Neural cell (in vitro differentiated cells): ENCODE results near the gene NCR2.

Source experiments
- CTCF ChIP-seq: fragments of 450-650 bp; IDR thresholded peaks from 2 replicates; pipeline ENCODE4 v1.5.1; 2014; ENCODE audit warnings: antibody characterized with exemption, mild to moderate bottlenecking, moderate library complexity; ENCODE audit not compliant: poor library complexity, severe bottlenecking
- EP300 ChIP-seq: fragments of 450-650 bp; conservative IDR thresholded peaks from 2 replicates; pipeline ENCODE4 v1.6.1; 2014; ENCODE audit warnings: antibody characterized with exemption, mild to moderate bottlenecking, moderate library complexity; ENCODE audit not compliant: poor library complexity, severe bottlenecking
- EZH2 ChIP-seq: fragments of 200-600, 300-800 bp; shearing (Covaris generic), sonication (generic); IDR thresholded peaks from 2 replicates; pipeline ENCODE4 v1.6.1; 2014; ENCODE audit warnings: antibody characterized with exemption, low read length, borderline replicate concordance, mild to moderate bottlenecking; ENCODE audit not compliant: insufficient read depth, poor library complexity, severe bottlenecking

- TF ChIP-seq EP300 (no peak), CTCF (no peak), EZH2 (no peak)
Measured at GRCh38 chr6:41337709-41338108, 2.3 kb downstream of the NCR2 start.
